Right ventricle myocardium inferior (tissue), 1 donor: Measurements from ENCODE around the gene RNGTT. TPM values are rescaled to one million over a fixed set of nuclear protein-coding genes. Genes with fewer than 3 reads are reported as not detected.
"Not testable (repeated sequence)": the region's sequence is repeated elsewhere in the genome, so short reads cannot be mapped to it uniquely, and the experiment has no call there.

ENCODE experiments used
- ATAC-seq: fragments of 200-7000 bp; cut with Tn5 transposase; one replicate; pipeline ENCODE4 v1.9.1; 2020; ENCODE audit warnings: mild to moderate bottlenecking, moderate library complexity
- DNase-seq: peaks from one replicate; pipeline ENCODE4 v3.0.0; 2021; ENCODE audit errors: missing footprints
- intact Hi-C: fragments of 100-400 bp; cut with DNase I; formaldehyde crosslinking; loops from one replicate; pipeline ENCODE4 v1.11.0; 2022
- total RNA-seq: library from RNA; stranded (reverse); fragmentation: NEBNext Ultra II Directional; extraction: Animal tissue kit (Norgen Biotek cat#: 25700); gene quantifications from one replicate; pipeline ENCODE4 v1.2.1, GENCODE V29; 2021
- donor health status: DM: no; HTN: yes; CAD: no; lungs with severe emphysema.

The RNGTT gene
- total RNA-seq, 1 donor from 2014 or later: 7.0 TPM

- DNase-seq (no peak), ATAC-seq (peak; percentile 93)
- intact Hi-C loops: loop anchor here (2.0 to 5.0 kb wide), 5 partner anchors 50 to 385 kb away; partner anchors contain the start of genes PNRC1 and SRSF12
These were observed 19.3 kb upstream of the RNGTT start for GRCh38 chr6:88982720-88983119.

- ATAC-seq (no peak), DNase-seq (no peak)
- intact Hi-C loops: no loop called here
These were observed 12.0 kb upstream of the RNGTT start for GRCh38 chr6:88975369-88975768.

DNA sequence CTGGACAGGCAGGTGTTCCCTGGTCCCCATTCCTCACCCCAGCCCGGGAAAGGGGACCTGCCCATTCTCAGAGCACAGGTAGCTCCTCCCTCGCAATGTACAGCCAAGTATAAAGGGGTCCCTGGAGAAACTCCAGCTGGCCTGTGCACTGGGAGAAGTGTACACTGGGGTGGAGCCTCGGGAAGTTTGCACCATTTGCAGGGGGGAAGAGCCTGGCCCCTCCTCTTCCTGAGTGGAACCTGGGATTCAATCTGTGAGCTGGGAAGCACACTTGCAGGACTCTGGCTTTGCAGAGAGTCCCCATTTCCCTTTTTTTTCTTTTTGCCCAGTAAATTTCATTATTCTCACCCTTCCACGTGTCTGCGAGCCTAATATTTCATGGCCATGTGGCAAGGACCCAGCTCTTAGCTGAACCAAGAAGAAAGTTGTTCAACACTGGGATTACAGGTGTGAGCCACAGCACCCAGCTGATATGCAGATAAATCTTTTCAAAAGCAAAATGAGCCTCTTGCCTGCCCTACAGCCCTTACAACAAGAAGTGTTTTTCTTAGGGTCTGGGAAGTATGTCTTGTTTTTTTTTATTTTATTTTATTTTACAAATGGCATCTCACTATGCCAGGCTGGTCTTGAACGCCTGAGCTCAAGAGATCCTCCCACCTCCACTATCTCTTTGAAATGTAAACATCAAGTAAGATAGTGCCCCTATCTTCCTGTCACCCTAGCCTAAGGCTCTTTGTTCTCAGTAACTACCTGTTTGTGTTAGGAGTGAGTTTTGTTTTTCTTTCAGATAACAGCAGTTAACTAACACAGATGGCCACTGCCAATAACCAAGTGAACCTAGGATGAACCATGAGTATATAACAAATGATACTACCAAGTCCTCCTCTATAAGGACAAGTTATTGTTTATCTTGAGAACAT is 9.3 kb upstream of the RNGTT start:
- ATAC-seq (no peak), DNase-seq (no peak)
- intact Hi-C loops: no loop called here

DNA sequence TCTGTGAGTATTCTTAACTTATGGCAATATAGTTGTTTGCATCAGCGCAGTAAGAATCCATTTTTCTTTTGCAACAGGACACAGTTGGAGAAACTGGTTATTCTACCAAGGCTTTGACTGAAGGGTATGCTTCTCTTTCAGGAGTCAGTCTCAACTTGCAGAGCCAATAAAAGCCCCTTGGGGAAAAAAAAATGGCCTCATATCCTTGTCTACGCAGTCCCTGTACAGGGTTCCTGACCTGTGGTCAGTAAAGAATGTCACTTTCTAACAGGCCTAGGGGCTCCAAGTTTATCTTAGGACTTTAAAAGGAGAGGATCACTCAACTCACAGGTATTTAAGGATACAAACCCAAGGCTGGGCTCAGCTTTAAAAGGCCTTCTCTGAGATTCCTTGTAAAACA is 6.9 kb upstream of the RNGTT start:
- no peak for DNase-seq
- intact Hi-C loops: no loop called here
- no peak for ATAC-seq

GRCh38 chr6:88969255-88969654 is 5.8 kb upstream of the RNGTT start:
- intact Hi-C loops: loop anchor here (10.0 kb wide), 1 partner anchor 386 kb away; the partner anchor contains the start of gene UBE2J1
- not testable (repeated sequence) for DNase-seq, ATAC-seq

DNA sequence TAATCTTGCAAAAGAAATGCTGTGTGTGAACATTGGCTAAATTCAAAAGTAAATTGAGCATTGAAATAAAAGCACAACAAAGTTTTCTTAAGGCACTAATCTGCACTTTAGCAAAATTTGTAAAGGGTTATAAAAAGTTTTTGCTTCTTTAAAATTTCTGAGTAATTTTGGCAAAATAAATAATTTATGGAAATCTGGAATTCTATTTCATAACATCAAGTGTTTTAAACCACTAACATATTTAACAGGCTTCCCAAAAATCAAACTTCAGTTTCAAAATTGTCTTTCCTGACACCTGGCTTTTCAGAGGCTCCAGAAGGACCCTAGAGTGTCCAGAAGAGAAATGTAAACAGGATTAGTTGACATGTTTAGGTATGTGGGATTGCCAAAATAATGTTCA is 4.5 kb upstream of the RNGTT start:
- DNase-seq: no peak
- intact Hi-C loops: loop anchor here (10.0 kb wide), 1 partner anchor 387 kb away; the partner anchor contains the start of gene UBE2J1
- ATAC-seq: no peak

DNA sequence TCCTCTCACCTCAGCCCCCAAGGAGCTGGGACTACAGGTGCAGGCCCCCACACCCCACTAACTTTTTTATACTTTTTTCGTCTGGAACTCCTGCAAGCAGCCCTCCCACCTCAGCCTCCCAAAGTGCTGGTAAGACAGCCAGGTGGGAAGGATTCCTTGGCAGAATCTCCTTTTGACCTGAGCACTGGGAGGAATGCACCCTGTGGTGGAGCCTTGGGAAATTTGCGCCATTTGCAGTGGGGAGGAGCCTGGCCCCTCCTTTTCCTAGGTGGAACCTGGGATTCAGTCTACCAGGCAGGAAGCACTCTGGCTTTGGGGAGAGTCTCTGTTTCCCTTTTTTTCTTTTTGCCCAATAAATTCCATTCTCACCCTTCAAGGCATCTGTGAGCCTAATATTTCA is 2.3 kb upstream of the RNGTT start:
- ATAC-seq (no peak), DNase-seq (no peak)
- intact Hi-C loops: loop anchor here (10.0 kb wide), 1 partner anchor 389 kb away; the partner anchor contains the start of gene UBE2J1

GRCh38 chr6:88964509-88964908 is 1.1 kb upstream of the RNGTT start:
- ATAC-seq: no peak
- intact Hi-C loops: loop anchor here (10.0 kb wide), 1 partner anchor 390 kb away; the partner anchor contains the start of gene UBE2J1

DNA sequence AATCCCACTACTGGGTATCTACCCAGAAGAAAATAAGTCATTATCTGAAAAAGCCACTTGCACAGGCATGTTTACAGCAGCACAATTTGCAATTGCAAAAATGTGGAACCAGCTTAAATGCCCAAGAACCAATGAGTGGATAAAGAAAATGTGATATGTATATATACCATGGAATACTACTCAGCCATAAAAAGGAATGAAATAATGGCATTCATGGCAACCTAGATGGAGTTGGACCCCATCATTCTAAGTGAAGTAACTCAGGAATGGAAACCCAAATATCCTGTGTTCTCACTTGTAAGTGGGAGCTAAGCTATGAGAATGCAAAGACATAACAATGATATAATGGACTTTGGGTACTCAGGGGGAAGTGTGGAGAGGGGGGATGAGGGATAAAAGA is 4.6 kb downstream of the RNGTT start:
- DNase-seq: no peak
- no peak for ATAC-seq
- intact Hi-C loops: no loop called here

More at GRCh38 chr6:88964509-88964908, 1.1 kb upstream of the RNGTT start:
- DNase-seq: no peak

DNA sequence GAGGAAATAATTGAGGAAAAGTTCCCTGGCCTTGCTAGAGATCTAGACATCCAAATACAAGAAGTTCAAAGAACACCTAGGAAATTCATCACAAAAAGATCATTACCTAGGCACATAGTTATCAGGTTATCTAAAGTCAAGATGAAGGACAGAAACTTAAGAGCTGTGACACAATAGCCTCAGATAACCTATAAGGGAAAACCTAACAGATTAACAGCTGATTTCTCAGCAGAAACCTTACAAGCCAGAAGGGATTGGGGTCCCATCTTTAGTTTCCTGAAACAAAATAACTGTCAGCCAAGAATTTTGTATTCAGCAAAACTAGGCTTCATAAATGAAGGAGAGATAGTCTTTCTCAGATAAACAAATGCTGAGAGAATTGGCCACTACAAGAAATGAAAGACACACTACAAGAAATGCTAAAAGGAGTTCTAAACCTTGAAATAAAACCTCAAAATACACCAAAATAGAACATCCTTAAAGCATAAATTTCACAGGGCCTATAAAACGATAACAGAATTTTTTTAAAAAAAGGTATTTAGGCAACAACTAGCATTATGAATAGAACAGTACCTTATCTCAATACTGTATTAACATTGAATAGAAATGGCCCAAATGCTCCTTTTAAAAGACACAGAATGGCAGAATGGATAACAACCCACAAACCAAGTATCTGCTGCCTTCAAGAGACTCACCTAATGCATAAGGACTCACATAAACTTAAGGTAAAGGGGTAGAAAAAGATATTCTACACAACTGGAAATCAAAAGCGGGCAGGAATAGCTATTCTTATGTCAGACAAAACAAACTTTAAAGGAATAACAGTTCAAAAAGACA is 9.7 kb downstream of the RNGTT start:
- ATAC-seq (no peak), DNase-seq (no peak)
- intact Hi-C loops: no loop called here

- intact Hi-C loops: no loop called here
- ATAC-seq (no peak), DNase-seq (no peak)
These were observed 11.2 kb downstream of the RNGTT start for GRCh38 chr6:88952065-88952704.

DNA sequence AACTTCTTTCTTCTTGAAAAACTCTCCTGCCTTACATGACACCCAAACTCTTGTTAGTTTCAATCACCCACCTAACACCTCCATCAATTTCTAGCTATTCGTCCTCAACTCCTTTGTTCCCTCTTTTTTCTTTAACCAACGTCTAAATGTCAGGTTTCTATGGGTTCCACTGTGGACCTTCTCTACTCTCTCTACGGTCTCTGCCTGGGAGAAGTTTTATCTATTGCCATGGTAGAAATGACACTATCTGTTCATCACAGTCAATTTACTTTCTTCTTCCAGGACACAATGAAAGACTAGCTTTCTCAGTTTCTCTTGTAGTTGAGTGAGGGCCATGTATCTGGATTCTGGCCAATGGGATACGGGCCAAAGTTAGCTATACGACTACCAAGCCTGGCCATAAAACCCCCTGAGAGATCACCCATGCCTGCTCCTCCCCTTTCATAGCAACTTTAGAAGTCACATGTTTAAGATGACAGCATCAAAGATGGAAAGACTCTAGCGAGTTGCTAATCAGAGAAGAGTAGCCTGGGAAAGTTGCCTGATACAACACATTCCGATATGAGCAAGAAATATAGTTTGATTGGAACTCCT is 17.9 kb downstream of the RNGTT start:
- intact Hi-C loops: no loop called here
- DNase-seq: no peak
- ATAC-seq: no peak

GRCh38 chr6:88933521-88933920 is 29.9 kb downstream of the RNGTT start:
- DNase-seq (no peak), ATAC-seq (no peak)
- intact Hi-C loops: no loop called here

GRCh38 chr6:88932019-88932418 is 31.4 kb downstream of the RNGTT start:
- ATAC-seq, intact Hi-C loops, DNase-seq: not testable (repeated sequence)

DNA sequence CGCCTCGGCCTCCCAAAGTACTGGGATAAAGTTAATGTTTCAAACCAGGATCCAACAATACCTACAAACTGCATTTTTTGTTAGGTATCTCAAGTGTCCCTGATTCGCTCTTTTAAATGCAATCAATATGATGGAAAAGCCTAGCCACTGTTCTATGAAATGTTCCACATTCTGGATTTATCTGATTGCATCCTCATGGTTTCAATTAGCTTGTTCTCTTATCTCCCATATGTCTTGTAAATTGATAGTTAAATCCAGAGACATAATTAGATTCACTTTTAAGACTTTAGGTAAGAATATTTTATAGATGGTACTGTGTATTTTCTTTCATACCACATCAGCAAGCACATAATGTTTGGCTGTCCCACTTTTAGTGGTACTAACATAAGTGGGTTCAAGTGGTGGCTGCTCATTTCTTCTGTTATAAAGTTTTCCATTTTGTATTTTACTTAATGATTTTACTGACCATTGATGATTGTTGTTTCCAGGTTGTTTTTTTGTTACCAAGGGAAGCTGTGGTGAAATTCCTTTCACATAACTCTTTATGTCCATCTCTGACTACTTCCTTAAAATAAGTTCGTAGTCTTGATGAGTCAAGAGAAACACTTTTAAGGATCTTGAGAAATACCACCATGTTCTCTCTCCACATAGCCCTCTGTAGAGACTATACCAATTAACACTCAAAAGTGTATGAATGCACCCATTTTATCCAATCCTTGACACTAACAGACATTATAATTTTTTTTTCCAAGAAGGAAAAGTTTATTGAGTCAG is 40.5 kb downstream of the RNGTT start:
- DNase-seq: no peak
- intact Hi-C loops: no loop called here

GRCh38 chr6:88921734-88922133 is 41.7 kb downstream of the RNGTT start:
- ATAC-seq (no peak), DNase-seq (no peak)

More for the DNA sequence above, 40.5 kb downstream of the RNGTT start:
- no peak for ATAC-seq

GRCh38 chr6:88920774-88921733 is 42.4 kb downstream of the RNGTT start:
- DNase-seq (no peak), ATAC-seq (no peak)
- intact Hi-C loops: no loop called here

More at GRCh38 chr6:88921734-88922133, 41.7 kb downstream of the RNGTT start:
- intact Hi-C loops: no loop called here
